Measurements from ENCODE around the gene TXNDC8.
A peak's percentile ranks its signal among the peaks of the same experiment; 100 is the strongest.
"Not testable (repeated sequence)": the region's sequence is repeated elsewhere in the genome, so short reads cannot be mapped to it uniquely, and the experiment has no call there.

The TXNDC8 gene

GRCh38 chr9:110337727-110338126, at the start of gene TXNDC8:
TSS of gene TXNDC8 (minus strand) at chr9:110337863.
- no peak for DNase-seq

- no peak for DNase-seq
Observed at GRCh38 chr9:110383491-110383890, 45.8 kb upstream of the TXNDC8 start.

- no peak for DNase-seq
Observed at GRCh38 chr9:110382731-110383130, 45.1 kb upstream of the TXNDC8 start.

- DNase-seq, result no peak
Observed at GRCh38 chr9:110371411-110372007, 33.8 kb upstream of the TXNDC8 start.

GRCh38 chr9:110370315-110370714, 32.7 kb upstream of the TXNDC8 start:
- no peak for DNase-seq

GRCh38 chr9:110364451-110364850, 26.8 kb upstream of the TXNDC8 start:
- DNase-seq, result peak; percentile 26

- DNase-seq, result not testable (repeated sequence)
Observed at GRCh38 chr9:110358992-110359391, 21.3 kb upstream of the TXNDC8 start.

GRCh38 chr9:110357505-110357904, 19.8 kb upstream of the TXNDC8 start:
- DNase-seq, result no peak

GRCh38 chr9:110356639-110357395, 19.2 kb upstream of the TXNDC8 start:
- no peak for DNase-seq

GRCh38 chr9:110355911-110356310, 18.2 kb upstream of the TXNDC8 start:
- DNase-seq, result no peak

- DNase-seq, result peak; percentile 60
Observed at GRCh38 chr9:110351009-110351467, 13.4 kb upstream of the TXNDC8 start.

GRCh38 chr9:110346325-110346724, 8.7 kb upstream of the TXNDC8 start:
- DNase-seq, result no peak

- DNase-seq, result no peak
Observed at GRCh38 chr9:110344821-110345220, 7.2 kb upstream of the TXNDC8 start.

GRCh38 chr9:110343551-110343950, 5.9 kb upstream of the TXNDC8 start:
- no peak for DNase-seq

- DNase-seq, result peak; percentile 3
Observed at GRCh38 chr9:110340306-110340705, 2.6 kb upstream of the TXNDC8 start.

GRCh38 chr9:110338143-110338542, 480 bp upstream of the TXNDC8 start:
- no peak for DNase-seq

GRCh38 chr9:110336363-110336762, 1.3 kb downstream of the TXNDC8 start:
- DNase-seq, result peak; percentile 8

GRCh38 chr9:110334871-110335270, 2.8 kb downstream of the TXNDC8 start:
- peak; percentile 90 for DNase-seq

- no peak for DNase-seq
Observed at GRCh38 chr9:110334183-110334582, 3.5 kb downstream of the TXNDC8 start.

GRCh38 chr9:110332766-110333165, 4.9 kb downstream of the TXNDC8 start:
- peak; percentile 36 for DNase-seq

GRCh38 chr9:110330484-110331105, 7.1 kb downstream of the TXNDC8 start:
- no peak for DNase-seq

- DNase-seq, result peak; percentile 57
Observed at GRCh38 chr9:110329639-110330230, 7.9 kb downstream of the TXNDC8 start.

GRCh38 chr9:110328763-110329162, 8.9 kb downstream of the TXNDC8 start:
- no peak for DNase-seq

GRCh38 chr9:110327716-110328115, 9.9 kb downstream of the TXNDC8 start:
- no peak for DNase-seq

Measured in DMS53 (cell line).